Smooth muscle cell (in vitro differentiated cells): ENCODE data around the gene LY6G5C. TPM values are rescaled to one million over a fixed set of nuclear protein-coding genes. Genes with fewer than 3 reads are reported as not detected.

Experiments
- DNase-seq: peaks from one replicate; lab custom pipeline; 2025; ENCODE audit not compliant: unreplicated experiment; lab: John Stamatoyannopoulos, UW
- H2AFZ ChIP-seq: fragments of 200-600 bp; sonication (generic); 2 replicates; pipeline ENCODE4 v1.6.0; 2016; ENCODE audit warnings: antibody characterized with exemption, low read depth, mild to moderate bottlenecking
- H3F3A ChIP-seq: fragments of 200-600 bp; sonication (generic); 2 replicates; pipeline ENCODE4 v1.6.0; 2017; ENCODE audit warnings: antibody characterized with exemption, low read depth
- H3K27ac ChIP-seq: fragments of 200-600 bp; sonication (generic); 2 replicates; pipeline ENCODE4 v1.5.1; 2016; ENCODE audit warnings: low read depth, mild to moderate bottlenecking
- H3K27me3 ChIP-seq: fragments of 200-600 bp; sonication (generic); 2 replicates; pipeline ENCODE4 v1.6.1; 2016; ENCODE audit warnings: low read depth, mild to moderate bottlenecking
- H3K36me3 ChIP-seq: fragments of 200-600 bp; sonication (generic); 2 replicates; pipeline ENCODE4 v1.5.1; 2016; ENCODE audit warnings: low read depth
- H3K4me1 ChIP-seq: fragments of 200-600 bp; sonication (generic); 2 replicates; pipeline ENCODE4 v1.5.1; 2016; ENCODE audit warnings: low read depth
- H3K4me2 ChIP-seq: fragments of 200-600 bp; sonication (generic); 2 replicates; pipeline ENCODE4 v1.6.0; 2016; ENCODE audit warnings: mild to moderate bottlenecking
- H3K4me3 ChIP-seq: fragments of 200-600 bp; sonication (generic); 2 replicates; pipeline ENCODE4 v1.5.1; 2016; ENCODE audit warnings: mild to moderate bottlenecking
- H3K79me2 ChIP-seq: fragments of 200-600 bp; sonication (generic); 2 replicates; pipeline ENCODE4 v1.6.0; 2016; ENCODE audit warnings: low read depth, mild to moderate bottlenecking
- H3K9ac ChIP-seq: fragments of 200-600 bp; sonication (generic); 2 replicates; pipeline ENCODE4 v1.6.0; 2016; ENCODE audit warnings: low read depth
- H3K9me3 ChIP-seq: fragments of 200-600 bp; sonication (generic); replicated peaks from 2 replicates; pipeline ENCODE4 v1.5.1; 2016; ENCODE audit warnings: low read depth
- H4K20me1 ChIP-seq: fragments of 200-600 bp; sonication (generic); 2 replicates; pipeline ENCODE4 v1.6.0; 2016; ENCODE audit warnings: low read depth
- WGBS: methylation state at CpG from one replicate; pipeline ENCODE4 v1.1.7; 2016; ENCODE audit warnings: low lambda C conversion rate; 5-methylcytosine and 5-hydroxymethylcytosine counted together
- polyA plus RNA-seq: library from polyadenylated mRNA; unstranded; fragments of >200 nt; fragmentation: Nextera tagmentation; extraction: Ambion mirVana; gene quantifications from 2 replicates; pipeline ENCODE4 v1.2.1, GENCODE V29; 2016
- total RNA-seq: library from RNA; depleted of rRNA; stranded (reverse); fragments of >200 nt; gene quantifications from 2 replicates; pipeline ENCODE4 v1.2.3, GENCODE V29; 2014
- TF ChIP-seq, protein P1 (sequence below): fragments of 200-600 bp; sonication (generic); IDR thresholded peaks from 2 replicates; pipeline ENCODE4 v1.5.1; 2017; ENCODE audit warnings: borderline replicate concordance, mild to moderate bottlenecking, antibody characterized with exemption; ENCODE audit not compliant: insufficient read depth, poor library complexity, severe bottlenecking

The LY6G5C gene
- total and polyA plus RNA-seq, 2 experiments from 2014 or later, result 0.67 to 3.8 TPM

DNA sequence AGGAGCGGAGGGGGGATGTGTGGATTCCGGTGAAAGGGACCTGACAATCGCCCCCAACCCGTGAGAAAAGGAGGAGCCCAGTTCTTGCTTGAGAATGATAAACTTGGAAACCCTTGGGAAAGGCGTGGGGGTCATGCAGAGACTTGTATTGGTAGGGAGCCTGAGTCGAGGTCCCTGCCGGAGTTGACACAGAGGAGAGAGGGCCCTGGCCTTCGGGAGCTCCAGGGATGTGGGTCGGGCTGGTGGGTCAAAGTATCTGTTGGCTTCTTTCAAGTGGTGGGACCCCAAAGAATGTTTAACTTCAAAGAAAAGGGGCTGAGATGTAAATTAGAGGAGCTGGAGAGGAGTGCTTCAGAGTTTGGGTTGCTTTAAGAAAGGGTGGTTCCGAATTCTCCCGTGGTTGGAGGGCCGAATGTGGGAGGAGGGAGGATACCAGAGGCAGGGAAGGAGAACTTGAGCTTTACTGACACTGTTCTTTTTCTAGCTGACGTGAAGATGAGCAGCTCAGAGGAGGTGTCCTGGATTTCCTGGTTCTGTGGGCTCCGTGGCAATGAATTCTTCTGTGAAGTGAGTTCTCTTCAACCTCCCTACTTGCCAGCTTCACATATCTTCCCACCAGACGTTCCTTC lies 14.4 kb downstream of the LY6G5C start:
- no peaks in the 10 kb centered on the region for H3K36me3 ChIP-seq
- peak overlapping the region; percentile 99 for H3K4me3 ChIP-seq
- H3K4me1 ChIP-seq, result peaks cover 12% of the 10 kb centered on the region
- peaks cover 7% of the 10 kb centered on the region for H3F3A ChIP-seq
- H3K9ac ChIP-seq, result peak overlapping the region; percentile 96
- no peaks in the 10 kb centered on the region for H3K27me3 ChIP-seq
- peak overlapping the region; percentile 89 for H3K27ac ChIP-seq
- H3K79me2 ChIP-seq, result peaks cover 40% of the 10 kb centered on the region
- DNase-seq, result no peak
- peaks cover 3% of the 10 kb centered on the region for H4K20me1 ChIP-seq
- H3K4me2 ChIP-seq, result peak overlapping the region; percentile 93
- peak overlapping the region; percentile 34 for H2AFZ ChIP-seq
- 7% methylated on average over 15 of the region's 15 CpGs for WGBS
- H3K9me3 ChIP-seq, result no peaks in the 10 kb centered on the region
- TF ChIP-seq, protein P1, sequence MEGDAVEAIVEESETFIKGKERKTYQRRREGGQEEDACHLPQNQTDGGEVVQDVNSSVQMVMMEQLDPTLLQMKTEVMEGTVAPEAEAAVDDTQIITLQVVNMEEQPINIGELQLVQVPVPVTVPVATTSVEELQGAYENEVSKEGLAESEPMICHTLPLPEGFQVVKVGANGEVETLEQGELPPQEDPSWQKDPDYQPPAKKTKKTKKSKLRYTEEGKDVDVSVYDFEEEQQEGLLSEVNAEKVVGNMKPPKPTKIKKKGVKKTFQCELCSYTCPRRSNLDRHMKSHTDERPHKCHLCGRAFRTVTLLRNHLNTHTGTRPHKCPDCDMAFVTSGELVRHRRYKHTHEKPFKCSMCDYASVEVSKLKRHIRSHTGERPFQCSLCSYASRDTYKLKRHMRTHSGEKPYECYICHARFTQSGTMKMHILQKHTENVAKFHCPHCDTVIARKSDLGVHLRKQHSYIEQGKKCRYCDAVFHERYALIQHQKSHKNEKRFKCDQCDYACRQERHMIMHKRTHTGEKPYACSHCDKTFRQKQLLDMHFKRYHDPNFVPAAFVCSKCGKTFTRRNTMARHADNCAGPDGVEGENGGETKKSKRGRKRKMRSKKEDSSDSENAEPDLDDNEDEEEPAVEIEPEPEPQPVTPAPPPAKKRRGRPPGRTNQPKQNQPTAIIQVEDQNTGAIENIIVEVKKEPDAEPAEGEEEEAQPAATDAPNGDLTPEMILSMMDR, result no peak

DNA sequence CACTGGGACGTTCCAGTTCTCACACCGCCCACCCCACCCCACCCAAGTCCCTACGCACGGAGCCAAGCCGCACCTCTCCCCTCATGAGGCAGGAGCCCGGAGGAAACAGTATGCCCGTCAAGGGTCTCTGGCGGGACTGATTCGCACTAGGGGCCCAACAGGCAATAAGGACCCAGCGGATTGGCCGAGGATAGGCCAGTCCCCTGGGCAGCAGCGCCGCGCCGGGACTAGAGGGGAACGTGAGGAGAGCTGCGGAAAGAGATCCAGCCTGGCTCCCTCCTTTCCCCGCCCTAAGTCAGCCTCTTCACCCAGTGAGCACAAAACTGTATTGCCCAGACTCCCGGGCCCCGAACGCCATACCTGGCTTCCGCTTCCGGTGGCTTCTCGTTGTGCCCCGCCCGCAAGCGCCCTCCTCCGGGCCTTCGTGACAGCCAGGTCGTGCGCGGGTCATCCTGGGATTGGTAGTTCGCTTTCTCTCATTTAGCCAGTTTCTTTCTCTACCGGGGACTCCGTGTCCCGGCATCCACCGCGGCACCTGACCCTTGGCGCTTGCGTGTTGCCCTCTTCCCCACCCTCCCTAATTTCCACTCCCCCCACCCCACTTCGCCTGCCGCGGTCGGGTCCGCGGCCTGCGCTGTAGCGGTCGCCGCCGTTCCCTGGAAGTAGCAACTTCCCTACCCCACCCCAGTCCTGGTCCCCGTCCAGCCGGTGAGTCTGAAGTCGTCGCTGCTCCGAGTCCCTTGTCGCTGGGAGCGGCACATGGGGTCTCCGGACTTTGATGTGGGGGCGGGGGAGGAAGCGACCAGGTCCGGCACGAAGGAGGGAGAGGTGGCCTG lies 15.1 kb downstream of the LY6G5C start, which contains the start of gene CSNK2B:
Gene CSNK2B, plus strand, starts transcription at position 580 of the 836 bp plus-strand sequence. CDS start 752 bp downstream, outside the sequence.
- WGBS, result under 1% methylated on average over 48 of the region's 63 CpGs
- H3K9ac ChIP-seq, result peak within 1 kb of the TSS; percentile 96
- H3K27me3 ChIP-seq, result no peaks in the 10 kb centered on the region
- peaks cover 40% of the 10 kb centered on the region for H3K79me2 ChIP-seq
- H3K4me2 ChIP-seq, result peak within 1 kb of the TSS; percentile 93
- peak within 1 kb of the TSS; percentile 99 for H3K4me3 ChIP-seq
- no peaks in the 10 kb centered on the region for H3K9me3 ChIP-seq
- H3K27ac ChIP-seq, result peak within 1 kb of the TSS; percentile 89
- peaks cover 17% of the 10 kb centered on the region for H3K4me1 ChIP-seq
- peaks cover 3% of the 10 kb centered on the region for H4K20me1 ChIP-seq
- DNase-seq, result peak; percentile 88
- H3K36me3 ChIP-seq, result no peaks in the 10 kb centered on the region
- TF ChIP-seq, protein P1, result no peak
- peak within 1 kb of the TSS; percentile 57 for H2AFZ ChIP-seq
- peaks cover 12% of the 10 kb centered on the region for H3F3A ChIP-seq

DNA sequence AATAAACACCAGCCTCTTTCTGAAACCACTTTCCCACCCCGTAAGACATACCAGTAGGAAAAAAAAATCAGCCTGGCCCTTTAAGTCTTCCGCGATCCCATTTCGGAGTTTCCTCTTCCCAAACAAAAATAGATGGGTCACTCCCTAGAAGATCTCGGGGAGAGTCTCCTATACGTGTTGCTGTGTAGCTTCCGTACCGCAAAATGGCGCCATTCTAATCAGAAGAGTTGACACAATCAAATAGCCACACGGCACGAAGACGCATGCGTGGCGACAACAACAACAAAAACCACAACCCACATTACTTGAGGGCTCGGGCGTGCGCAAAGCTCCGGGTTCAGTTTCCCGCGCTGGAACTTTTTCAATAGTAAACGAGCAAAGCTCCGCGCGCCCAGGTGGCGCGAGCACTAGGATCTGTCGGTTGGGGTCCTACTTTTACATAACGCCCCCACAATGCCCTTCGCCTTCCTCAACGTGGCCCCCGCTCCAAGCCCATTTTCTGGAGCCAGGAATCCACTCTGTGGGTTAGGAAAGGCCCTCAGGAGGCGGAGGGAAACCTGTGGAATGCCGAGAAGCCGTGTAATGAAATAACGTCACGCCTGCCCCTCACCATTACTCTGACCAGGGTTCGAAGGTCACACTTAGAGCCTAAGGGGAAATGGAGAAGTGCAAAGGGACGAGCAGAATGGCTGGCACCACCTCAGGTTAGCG lies 15.9 kb downstream of the LY6G5C start, which contains the start of gene GPANK1:
Gene GPANK1, minus strand, starts transcription at position 208 of the 711 bp plus-strand sequence. CDS start 519 bp downstream, outside the sequence.
- TF ChIP-seq, protein P1, result no peak
- Histone ChIP-seq H3K9me3 (no peaks in the 10 kb centered on the region), H3K4me2 (peak within 1 kb of the TSS; percentile 93), H3K9ac (peak within 1 kb of the TSS; percentile 96), H4K20me1 (peaks cover 3% of the 10 kb centered on the region), H2AFZ (peak within 1 kb of the TSS; percentile 57), H3K79me2 (peaks cover 44% of the 10 kb centered on the region), H3K27ac (peak within 1 kb of the TSS; percentile 89), H3K36me3 (no peaks in the 10 kb centered on the region), H3K4me3 (peak within 1 kb of the TSS; percentile 99), H3K27me3 (no peaks in the 10 kb centered on the region), H3F3A (peaks cover 12% of the 10 kb centered on the region), H3K4me1 (peaks cover 17% of the 10 kb centered on the region)
- DNase-seq, result peak; percentile 50
- WGBS, result under 1% methylated on average over 39 of the region's 39 CpGs
